Activated CD8-positive, alpha-beta memory T cell treated with anti-CD3 and anti-CD28 coated beads for 1 hour (primary cell): ENCODE data around the gene ABHD5.

ENCODE experiments used
- DNase-seq, 2 donors: peaks; one replicate each; pipeline ENCODE4 v3.0.0-alpha.2; 2020; ENCODE audit warnings: low read depth in 1 of 2; ENCODE audit errors: extremely low read depth in 1 of 2

The ABHD5 gene

DNA sequence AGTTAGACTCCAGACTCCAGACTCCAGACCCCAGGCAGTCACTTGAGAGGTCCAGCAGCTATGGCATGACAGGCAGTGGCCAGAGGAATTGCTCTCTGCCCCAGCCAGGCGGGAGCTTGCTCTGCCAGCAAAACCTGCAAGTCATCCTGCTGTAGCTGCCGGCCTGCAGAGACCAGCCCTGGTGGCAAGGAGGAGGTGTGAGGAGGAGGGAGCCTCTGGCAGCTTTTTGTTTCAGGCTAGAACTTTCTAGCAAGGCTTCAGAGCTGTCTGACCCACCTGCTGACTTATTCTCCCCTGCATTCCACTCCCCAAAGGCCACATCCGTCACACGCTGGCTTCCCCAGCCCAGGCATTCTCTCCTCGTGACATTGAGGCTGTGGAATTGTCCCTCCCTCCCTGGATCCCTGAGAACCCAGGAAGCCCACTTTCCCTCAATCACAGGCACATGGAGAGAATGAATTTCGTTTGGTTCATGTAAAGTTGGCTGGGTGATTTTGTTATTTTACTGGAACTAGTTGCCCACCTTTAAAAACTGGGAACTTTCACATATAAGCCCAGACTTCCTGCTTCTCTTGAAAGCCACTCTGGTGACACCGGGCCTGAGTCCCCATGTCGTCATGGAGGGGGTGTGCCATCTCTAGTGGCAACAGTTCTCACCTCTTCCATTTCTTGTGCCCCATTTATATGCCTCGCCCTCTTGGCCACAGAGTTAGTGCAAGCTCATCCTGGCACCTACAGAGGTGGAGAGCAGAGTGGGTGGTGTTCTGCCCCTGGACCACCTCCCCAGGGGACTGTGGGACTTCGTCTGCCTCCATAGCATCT, 82.7 kb downstream of the ABHD5 start:
- DNase-seq = no peak

DNA sequence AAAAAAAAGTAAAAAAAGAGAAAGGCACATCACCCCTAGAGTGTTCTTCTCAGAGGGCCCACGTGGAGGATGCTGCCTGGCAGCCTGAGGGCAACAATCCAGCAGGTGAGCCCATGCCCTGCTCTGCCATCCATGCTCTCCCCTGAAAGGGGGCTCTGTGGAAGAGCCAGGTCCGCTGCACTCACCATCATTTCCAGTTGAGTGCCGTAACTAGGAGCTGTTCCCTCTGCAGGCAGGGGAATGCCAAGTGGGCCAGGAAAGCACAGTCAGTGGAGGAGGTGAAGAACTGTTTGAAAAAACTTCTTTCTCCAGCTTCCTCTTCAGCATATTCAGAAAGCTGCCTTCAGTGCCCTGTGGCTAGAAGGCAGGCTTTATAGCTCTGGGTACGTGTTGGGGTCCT, 84.1 kb downstream of the ABHD5 start:
- DNase-seq = no peak

DNA sequence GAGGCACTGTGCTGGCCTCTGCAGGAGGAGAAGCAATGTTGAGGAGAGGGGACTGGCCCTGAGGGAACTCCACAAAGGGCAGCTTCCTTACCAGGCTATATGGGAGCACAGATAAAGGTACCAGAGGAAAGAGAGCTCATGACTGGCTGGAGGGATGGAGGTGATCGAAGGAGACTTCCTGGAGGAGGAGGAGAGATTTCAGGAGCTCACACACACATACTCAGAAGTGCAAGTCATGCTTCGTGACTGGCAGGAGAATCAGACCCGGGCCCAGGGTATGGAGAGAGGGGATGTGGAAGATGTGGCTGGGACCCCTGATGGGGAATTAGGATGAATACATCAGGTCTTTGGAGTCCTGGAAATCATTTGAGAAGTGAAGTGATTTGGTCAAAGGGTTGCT, 85.4 kb downstream of the ABHD5 start:
- no peak for DNase-seq

DNA sequence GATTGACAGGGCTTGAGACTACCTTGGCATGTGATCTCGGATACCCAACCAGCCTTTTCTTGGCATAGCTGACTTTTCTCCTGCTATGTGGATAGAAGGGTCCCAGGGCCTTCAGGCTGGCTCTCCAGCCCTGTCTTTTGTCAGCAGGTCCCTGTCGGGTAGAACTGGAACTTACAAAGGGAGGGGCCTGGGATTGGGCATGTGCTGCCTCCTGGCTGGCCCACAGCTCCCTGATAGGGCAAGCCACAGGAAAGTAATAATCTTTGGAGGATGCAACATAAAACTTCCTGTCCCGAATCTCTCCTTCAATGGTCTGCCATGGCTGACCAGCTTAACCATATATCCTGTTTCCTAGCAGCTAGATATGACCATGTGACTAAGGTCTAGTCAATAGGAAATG, 89.1 kb downstream of the ABHD5 start:
- DNase-seq = no peak

DNA sequence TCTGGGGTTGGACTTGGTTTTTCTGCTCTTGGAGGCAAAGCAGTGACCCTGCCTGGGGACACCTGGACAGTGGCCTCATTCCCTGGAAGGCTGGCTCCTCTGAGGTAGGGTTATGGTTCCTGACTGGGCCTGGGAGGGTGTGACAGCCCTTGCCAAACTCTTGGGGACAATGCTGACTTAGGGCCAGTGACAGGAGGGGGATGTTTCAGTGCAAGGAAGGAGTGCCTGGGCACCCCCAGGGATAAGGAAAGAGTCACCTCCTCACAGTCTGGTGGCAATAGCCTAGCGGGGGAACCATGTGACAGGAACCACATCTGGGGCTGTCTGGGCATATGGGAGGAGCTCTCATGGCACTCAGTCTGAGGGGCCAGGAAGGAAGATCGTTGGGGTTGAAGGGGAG, 91.8 kb downstream of the ABHD5 start:
- no peak for DNase-seq
